HG03097 (cell line): ENCODE results near the gene POU2F3.
"Not testable (repeated sequence)": the region's sequence is repeated elsewhere in the genome, so short reads cannot be mapped to it uniquely, and the experiment has no call there.

Experiments
- ATAC-seq: cut with Tn5 transposase; IDR thresholded peaks from one replicate; pipeline ENCODE4 v1.9.1; 2021; ENCODE audit not compliant: unreplicated experiment, low FRiP score

Gene POU2F3

GRCh38 chr11:120245434-120245833 lies 5.5 kb downstream of the POU2F3 start:
- no peak for ATAC-seq

- ATAC-seq: no peak
Observed at GRCh38 chr11:120248551-120249278, 8.8 kb downstream of the POU2F3 start.

GRCh38 chr11:120249279-120250262 lies 9.6 kb downstream of the POU2F3 start:
- ATAC-seq: no peak

GRCh38 chr11:120253377-120253776 lies 13.4 kb downstream of the POU2F3 start:
- ATAC-seq: not testable (repeated sequence)

GRCh38 chr11:120254788-120255518 lies 15.0 kb downstream of the POU2F3 start:
- ATAC-seq: no peak

GRCh38 chr11:120255519-120255866 lies 15.6 kb downstream of the POU2F3 start:
- ATAC-seq: no peak

GRCh38 chr11:120256178-120256577 lies 16.2 kb downstream of the POU2F3 start:
- no peak for ATAC-seq

- no peak for ATAC-seq
Observed at GRCh38 chr11:120256779-120257178, 16.8 kb downstream of the POU2F3 start.

- no peak for ATAC-seq
Observed at GRCh38 chr11:120257346-120257745, 17.4 kb downstream of the POU2F3 start.

- no peak for ATAC-seq
Observed at GRCh38 chr11:120258661-120259060, 18.7 kb downstream of the POU2F3 start.

GRCh38 chr11:120259241-120259640 lies 19.3 kb downstream of the POU2F3 start:
- no peak for ATAC-seq

- no peak for ATAC-seq
Observed at GRCh38 chr11:120259988-120260565, 20.1 kb downstream of the POU2F3 start.

- no peak for ATAC-seq
Observed at GRCh38 chr11:120260616-120261015, 20.7 kb downstream of the POU2F3 start.

GRCh38 chr11:120261321-120261720 lies 21.4 kb downstream of the POU2F3 start:
- ATAC-seq: no peak

GRCh38 chr11:120261931-120262330 lies 22.0 kb downstream of the POU2F3 start:
- ATAC-seq: no peak

- ATAC-seq: no peak
Observed at GRCh38 chr11:120267319-120267718, 27.4 kb downstream of the POU2F3 start.

GRCh38 chr11:120268686-120269085 lies 28.7 kb downstream of the POU2F3 start:
- ATAC-seq: no peak

- no peak for ATAC-seq
Observed at GRCh38 chr11:120270386-120270785, 30.4 kb downstream of the POU2F3 start.

GRCh38 chr11:120271672-120272071 lies 31.7 kb downstream of the POU2F3 start:
- no peak for ATAC-seq

GRCh38 chr11:120272303-120272702 lies 32.4 kb downstream of the POU2F3 start:
- ATAC-seq: no peak

- ATAC-seq: no peak
Observed at GRCh38 chr11:120273432-120273831, 33.5 kb downstream of the POU2F3 start.
